ENCODE measurements around the gene EFL1.

EFL1 gene

DNA sequence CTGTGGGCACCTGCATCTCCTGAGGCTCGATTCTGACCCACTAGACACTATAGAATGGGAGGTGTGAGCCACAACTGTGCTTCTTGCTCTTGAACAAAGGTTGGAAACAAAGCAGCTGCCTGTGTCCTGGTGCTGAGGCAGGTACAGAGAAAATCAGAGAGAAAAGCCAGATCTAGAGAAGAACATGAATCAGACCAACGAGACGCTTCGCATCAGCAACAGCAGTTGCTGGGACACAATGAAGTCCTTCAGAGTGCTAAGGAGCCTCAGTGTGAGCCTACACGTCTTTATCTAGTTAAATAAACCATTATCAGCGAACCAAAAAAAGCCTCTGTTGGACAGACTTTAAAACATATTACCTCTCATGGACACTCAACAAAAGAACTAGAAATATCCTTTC, 130.4 kb downstream of the EFL1 start:
- no peak for DNase-seq (ENCODE audit: low spot score)
- TF ChIP-seq, protein P1, sequence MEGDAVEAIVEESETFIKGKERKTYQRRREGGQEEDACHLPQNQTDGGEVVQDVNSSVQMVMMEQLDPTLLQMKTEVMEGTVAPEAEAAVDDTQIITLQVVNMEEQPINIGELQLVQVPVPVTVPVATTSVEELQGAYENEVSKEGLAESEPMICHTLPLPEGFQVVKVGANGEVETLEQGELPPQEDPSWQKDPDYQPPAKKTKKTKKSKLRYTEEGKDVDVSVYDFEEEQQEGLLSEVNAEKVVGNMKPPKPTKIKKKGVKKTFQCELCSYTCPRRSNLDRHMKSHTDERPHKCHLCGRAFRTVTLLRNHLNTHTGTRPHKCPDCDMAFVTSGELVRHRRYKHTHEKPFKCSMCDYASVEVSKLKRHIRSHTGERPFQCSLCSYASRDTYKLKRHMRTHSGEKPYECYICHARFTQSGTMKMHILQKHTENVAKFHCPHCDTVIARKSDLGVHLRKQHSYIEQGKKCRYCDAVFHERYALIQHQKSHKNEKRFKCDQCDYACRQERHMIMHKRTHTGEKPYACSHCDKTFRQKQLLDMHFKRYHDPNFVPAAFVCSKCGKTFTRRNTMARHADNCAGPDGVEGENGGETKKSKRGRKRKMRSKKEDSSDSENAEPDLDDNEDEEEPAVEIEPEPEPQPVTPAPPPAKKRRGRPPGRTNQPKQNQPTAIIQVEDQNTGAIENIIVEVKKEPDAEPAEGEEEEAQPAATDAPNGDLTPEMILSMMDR (IDR thresholded peaks at IDR 0.05; ENCODE audit: extremely low read depth, missing control alignments) = no peak

DNA sequence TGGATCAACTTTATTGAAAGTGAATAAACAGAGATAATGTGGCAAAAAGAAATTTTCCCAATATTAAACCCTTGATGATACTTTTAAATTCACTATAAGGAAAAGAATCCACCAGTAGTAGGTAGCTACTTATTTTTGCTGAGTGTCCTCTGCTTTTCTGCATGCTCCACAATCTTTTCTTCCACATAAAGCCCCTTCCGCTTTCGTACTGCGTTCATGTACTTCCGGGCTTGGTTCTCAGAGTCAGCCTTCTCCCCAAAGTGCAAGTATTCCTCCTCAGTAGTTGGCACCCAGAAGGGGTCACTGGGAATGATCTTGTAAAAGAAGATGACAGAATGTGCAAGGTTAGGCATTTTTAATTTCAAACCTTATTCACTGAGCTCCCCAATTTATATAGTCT, 132.3 kb downstream of the EFL1 start:
- no peak for DNase-seq (ENCODE audit: low spot score)
- TF ChIP-seq, protein P1 (IDR thresholded peaks at IDR 0.05; ENCODE audit: extremely low read depth, missing control alignments) = no peak

DNA sequence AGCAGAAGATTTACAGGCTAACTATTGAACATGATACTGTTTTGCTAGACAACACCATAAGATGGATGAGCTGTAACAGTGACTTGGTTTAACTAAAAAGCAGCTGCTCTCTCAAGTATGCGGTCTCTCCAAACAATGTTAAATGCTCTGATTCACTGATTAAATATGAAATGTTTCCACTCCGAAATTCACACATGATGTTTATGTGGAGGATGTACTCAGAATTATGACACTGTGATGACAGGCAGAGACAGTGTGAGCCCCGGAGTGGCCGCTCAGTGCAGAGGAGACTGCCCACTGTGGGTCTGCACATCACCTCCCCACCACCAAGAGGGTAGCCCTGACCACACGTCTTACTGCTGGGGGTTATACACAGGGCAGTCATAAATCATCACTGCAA, 132.8 kb downstream of the EFL1 start:
- TF ChIP-seq, protein P1 (IDR thresholded peaks at IDR 0.05; ENCODE audit: extremely low read depth, missing control alignments) = no peak

DNA sequence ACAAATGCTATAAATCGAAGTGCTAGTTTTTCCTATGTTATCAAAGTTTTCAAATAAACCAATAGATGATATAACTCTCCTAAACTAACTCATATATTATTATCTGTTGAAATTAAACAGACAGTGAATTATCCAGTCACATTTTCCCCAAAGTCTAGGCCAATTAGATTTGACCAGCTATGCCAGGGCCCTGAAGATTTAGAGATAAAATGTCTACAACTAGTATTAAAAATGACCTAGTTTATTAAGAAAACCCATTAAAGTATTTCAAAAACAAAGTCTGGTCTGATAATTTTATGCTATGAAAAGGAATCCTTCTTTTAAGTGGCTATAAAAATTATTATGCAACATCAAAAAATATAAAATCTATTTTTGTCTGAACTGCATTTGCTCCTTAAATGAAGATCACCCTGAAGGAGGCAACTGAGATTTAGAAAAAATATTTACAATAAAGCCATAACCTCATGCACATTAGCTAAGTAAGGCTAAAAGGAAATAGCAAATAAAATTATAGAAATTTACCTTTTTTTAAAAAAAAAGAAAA, 133.3 kb downstream of the EFL1 start:
- TF ChIP-seq, protein P1 (IDR thresholded peaks at IDR 0.05; ENCODE audit: extremely low read depth, missing control alignments) = no peak

More for the DNA sequence above, 132.8 kb downstream of the EFL1 start:
- no peak for DNase-seq (ENCODE audit: low spot score)

DNA sequence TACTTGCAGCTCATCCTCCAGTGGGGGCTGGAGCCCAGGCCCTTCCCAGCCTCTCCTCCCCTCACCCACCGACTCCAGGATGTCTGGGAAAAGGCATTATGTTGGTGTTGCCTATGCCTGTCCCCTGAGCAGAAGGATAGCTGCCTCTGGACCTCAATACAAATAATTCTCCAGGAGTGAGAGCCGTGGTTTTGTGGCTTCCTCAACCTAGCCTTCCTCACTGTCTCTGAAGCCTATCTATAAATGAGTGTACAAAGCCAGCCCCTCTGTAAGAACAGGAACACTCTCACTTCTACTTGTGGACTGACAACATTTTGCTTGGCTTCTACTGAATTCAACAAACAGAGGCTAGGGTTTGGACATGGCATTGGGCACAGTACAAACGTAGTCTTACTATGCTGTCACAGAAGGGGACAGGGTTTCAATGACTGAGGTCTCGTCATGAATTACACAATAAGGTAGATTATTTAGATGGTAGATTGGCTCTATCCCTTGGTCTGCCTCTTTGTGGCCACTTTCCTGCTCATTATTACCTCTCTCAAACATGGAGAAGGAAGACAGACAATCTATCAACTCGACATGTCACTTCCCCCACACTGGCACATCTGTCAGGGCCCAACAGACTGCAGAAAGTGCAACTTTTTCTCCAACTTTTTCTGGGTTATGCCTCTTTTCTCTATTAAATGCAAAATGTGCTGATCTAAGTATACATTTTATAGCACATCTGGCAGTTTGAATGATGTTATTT, 134.0 kb downstream of the EFL1 start:
- no peak for DNase-seq (ENCODE audit: low spot score)
- TF ChIP-seq, protein P1 (IDR thresholded peaks at IDR 0.05; ENCODE audit: extremely low read depth, missing control alignments) = no peak

More for the DNA sequence above, 133.3 kb downstream of the EFL1 start:
- DNase-seq (ENCODE audit: low spot score) = no peak

DNA sequence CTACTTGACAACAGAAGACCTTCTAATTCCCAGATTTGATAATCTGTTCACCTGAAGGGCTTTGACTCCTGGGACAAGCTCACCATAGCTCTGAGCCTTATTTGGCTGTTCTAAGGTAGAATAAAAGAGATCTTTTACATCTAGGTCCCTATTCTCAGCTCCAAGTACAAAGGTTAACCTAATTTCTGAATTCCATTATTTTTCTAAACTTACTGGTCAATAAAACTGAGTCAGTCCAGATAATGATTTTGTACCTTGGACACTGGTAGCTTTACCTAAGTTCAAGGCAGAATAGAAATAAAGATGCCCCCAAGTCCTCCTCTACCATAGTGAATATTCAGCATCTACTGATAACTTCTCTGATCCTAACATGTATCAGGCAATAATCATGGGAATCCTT, 135.0 kb downstream of the EFL1 start:
- TF ChIP-seq, protein P1 (IDR thresholded peaks at IDR 0.05; ENCODE audit: extremely low read depth, missing control alignments) = no peak
- DNase-seq (ENCODE audit: low spot score) = no peak

DNA sequence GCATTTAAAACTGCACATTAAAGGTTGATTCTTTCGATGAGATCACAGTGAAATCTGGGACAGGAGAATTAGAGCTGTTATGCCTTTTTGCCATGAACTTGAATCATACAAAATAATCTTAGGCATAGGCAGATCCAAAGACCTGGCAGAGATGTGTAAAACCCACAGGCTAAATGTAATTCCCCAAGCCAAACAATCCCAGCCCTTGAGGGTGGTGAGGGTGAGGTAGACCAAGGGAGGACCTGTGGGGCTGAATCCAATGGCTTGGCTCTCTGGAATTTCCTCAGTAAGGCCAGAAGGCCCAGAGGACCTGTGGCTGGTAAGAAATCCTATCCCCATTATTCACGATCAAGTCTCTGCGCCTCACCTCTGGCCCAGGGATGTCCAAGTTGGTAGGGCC, 136.2 kb downstream of the EFL1 start:
- TF ChIP-seq, protein P1 (IDR thresholded peaks at IDR 0.05; ENCODE audit: extremely low read depth, missing control alignments) = no peak
- no peak for DNase-seq (ENCODE audit: low spot score)

All from GM20000 (cell line).